SK-N-SH treated with all-trans-retinoic acid at 6 μM for 48 hours (cell line): ENCODE measurements around the gene DROSHA.

ENCODE experiments used
- ARNTL ChIP-seq: fragments of 450-650 bp; formaldehyde crosslinking; IDR thresholded peaks from 2 replicates; pipeline ENCODE4 v1.5.0; 2020; ENCODE audit warnings: low read depth, mild to moderate bottlenecking, moderate library complexity, borderline replicate concordance
- PPARA ChIP-seq: fragments of 250-450 bp; sonication (Bioruptor Pico); IDR thresholded peaks from 2 replicates; pipeline ENCODE4 v1.5.0; 2020; ENCODE audit warnings: mild to moderate bottlenecking, borderline replicate concordance
- SNAI2 ChIP-seq: fragments of 250-450 bp; sonication (Bioruptor Pico); IDR thresholded peaks from 2 replicates; pipeline ENCODE4 v1.5.0; 2020; ENCODE audit warnings: mild to moderate bottlenecking, moderate library complexity
- ZFP30 ChIP-seq: fragments of 450-650 bp; formaldehyde crosslinking; IDR thresholded peaks from 2 replicates; pipeline ENCODE4 v1.5.0; 2022; ENCODE audit warnings: mild to moderate bottlenecking, moderate library complexity
- TF ChIP-seq, protein P1 (sequence below): fragments of 250-450 bp; sonication (Bioruptor Pico); IDR thresholded peaks from 2 replicates; pipeline ENCODE4 v1.5.0; 2020; ENCODE audit warnings: mild to moderate bottlenecking, moderate library complexity

DNA sequence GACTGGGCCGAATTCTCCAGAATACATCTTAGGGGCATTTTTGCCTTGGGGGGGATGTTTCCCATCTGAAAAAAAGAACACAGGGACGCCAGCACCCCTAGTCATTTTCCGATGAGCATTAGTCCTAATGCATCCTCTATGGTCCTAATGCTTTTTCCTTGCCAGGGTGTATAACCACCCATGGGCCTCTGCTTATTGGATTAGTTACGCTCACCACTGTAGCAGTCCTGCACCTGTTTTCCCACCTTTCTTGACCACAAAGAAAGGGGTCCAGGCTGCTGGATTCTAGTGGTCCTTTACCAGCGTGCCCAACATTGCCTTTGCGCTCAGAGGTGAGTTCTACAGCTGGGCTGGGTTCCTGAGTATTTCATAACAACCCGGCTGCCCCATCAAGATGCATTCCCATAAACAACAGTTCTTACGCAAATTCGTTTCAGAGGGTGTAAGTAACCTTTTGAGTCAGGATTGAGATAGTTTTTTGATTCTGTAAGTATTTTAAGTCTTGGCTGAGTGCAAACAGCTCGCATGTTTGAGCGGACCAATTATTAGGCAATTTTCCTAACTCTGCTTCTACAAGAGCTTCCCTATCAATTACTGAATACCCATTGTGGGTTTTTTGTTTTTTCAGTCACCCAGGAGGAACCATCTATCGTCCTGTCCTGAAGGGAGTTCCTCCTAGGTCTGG is 135.1 kb downstream of the DROSHA start:
- TF ChIP-seq ARNTL: no peak
- no peak for TF ChIP-seq ZFP30 (CRISPR knock-in tag)
- TF ChIP-seq PPARA (CRISPR knock-in tag): no peak
- TF ChIP-seq, protein P1, sequence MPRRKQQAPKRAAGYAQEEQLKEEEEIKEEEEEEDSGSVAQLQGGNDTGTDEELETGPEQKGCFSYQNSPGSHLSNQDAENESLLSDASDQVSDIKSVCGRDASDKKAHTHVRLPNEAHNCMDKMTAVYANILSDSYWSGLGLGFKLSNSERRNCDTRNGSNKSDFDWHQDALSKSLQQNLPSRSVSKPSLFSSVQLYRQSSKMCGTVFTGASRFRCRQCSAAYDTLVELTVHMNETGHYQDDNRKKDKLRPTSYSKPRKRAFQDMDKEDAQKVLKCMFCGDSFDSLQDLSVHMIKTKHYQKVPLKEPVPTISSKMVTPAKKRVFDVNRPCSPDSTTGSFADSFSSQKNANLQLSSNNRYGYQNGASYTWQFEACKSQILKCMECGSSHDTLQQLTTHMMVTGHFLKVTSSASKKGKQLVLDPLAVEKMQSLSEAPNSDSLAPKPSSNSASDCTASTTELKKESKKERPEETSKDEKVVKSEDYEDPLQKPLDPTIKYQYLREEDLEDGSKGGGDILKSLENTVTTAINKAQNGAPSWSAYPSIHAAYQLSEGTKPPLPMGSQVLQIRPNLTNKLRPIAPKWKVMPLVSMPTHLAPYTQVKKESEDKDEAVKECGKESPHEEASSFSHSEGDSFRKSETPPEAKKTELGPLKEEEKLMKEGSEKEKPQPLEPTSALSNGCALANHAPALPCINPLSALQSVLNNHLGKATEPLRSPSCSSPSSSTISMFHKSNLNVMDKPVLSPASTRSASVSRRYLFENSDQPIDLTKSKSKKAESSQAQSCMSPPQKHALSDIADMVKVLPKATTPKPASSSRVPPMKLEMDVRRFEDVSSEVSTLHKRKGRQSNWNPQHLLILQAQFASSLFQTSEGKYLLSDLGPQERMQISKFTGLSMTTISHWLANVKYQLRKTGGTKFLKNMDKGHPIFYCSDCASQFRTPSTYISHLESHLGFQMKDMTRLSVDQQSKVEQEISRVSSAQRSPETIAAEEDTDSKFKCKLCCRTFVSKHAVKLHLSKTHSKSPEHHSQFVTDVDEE (CRISPR knock-in tag): no peak
- TF ChIP-seq SNAI2 (CRISPR knock-in tag): no peak
